Endothelial cell (in vitro differentiated cells): Measurements from ENCODE around the gene AFG3L2. TPM values are rescaled to one million over a fixed set of nuclear protein-coding genes. Genes with fewer than 3 reads are reported as not detected.

Source experiments
- DNase-seq: peaks from one replicate; pipeline ENCODE4 v3.0.0; 2021; ENCODE audit warnings: low spot score
- H3K27ac Mint-ChIP-seq: one replicate; pipeline ENCODE4 v1.8.0; 2021; ENCODE audit warnings: mixed read lengths, inconsistent platforms; ENCODE audit not compliant: unreplicated experiment
- H3K27me3 Mint-ChIP-seq: one replicate; pipeline ENCODE4 v1.8.0; 2021; ENCODE audit warnings: mild to moderate bottlenecking, moderate library complexity, mixed read lengths, inconsistent platforms; ENCODE audit not compliant: unreplicated experiment
- H3K36me3 Mint-ChIP-seq: one replicate; pipeline ENCODE4 v1.8.0; 2021; ENCODE audit warnings: mild to moderate bottlenecking, low read depth, mixed read lengths, inconsistent platforms; ENCODE audit not compliant: unreplicated experiment
- H3K4me1 Mint-ChIP-seq: one replicate; pipeline ENCODE4 v1.8.0; 2021; ENCODE audit warnings: mild to moderate bottlenecking, mixed read lengths, inconsistent platforms; ENCODE audit not compliant: unreplicated experiment
- H3K4me3 Mint-ChIP-seq: one replicate; pipeline ENCODE4 v1.8.0; 2021; ENCODE audit warnings: mild to moderate bottlenecking, mixed read lengths, inconsistent platforms; ENCODE audit not compliant: unreplicated experiment
- H3K9me3 Mint-ChIP-seq: one replicate; pipeline ENCODE4 v1.8.0; 2021; ENCODE audit warnings: mixed read lengths, inconsistent platforms; ENCODE audit not compliant: unreplicated experiment
- total RNA-seq: library from RNA; stranded (reverse); fragmentation: NEBNext Ultra II Directional; extraction: Animal tissue kit (Norgen Biotek cat#: 25700); gene quantifications from one replicate; pipeline ENCODE4 v1.2.1, GENCODE V29; 2021; ENCODE audit not compliant: unreplicated experiment
- TF ChIP-seq, protein P1 (sequence below): fragments of 200-600 bp; sonication (generic); IDR thresholded peaks from one replicate; pipeline ENCODE4 v1.5.0; 2021; ENCODE audit warnings: antibody characterized with exemption; ENCODE audit not compliant: unreplicated experiment

The AFG3L2 gene
- total RNA-seq, 1 donor from 2014 or later = 47.7 TPM

- Mint-ChIP-seq H3K4me3 (peak overlapping the region; percentile 14), H3K36me3 (peaks cover 51% of the 10 kb centered on the region), H3K27ac (no peak overlapping the region), H3K9me3 (no peaks in the 10 kb centered on the region), H3K27me3 (peaks cover 4% of the 10 kb centered on the region), H3K4me1 (peaks cover 5% of the 10 kb centered on the region)
- DNase-seq = no peak
- TF ChIP-seq, protein P1, sequence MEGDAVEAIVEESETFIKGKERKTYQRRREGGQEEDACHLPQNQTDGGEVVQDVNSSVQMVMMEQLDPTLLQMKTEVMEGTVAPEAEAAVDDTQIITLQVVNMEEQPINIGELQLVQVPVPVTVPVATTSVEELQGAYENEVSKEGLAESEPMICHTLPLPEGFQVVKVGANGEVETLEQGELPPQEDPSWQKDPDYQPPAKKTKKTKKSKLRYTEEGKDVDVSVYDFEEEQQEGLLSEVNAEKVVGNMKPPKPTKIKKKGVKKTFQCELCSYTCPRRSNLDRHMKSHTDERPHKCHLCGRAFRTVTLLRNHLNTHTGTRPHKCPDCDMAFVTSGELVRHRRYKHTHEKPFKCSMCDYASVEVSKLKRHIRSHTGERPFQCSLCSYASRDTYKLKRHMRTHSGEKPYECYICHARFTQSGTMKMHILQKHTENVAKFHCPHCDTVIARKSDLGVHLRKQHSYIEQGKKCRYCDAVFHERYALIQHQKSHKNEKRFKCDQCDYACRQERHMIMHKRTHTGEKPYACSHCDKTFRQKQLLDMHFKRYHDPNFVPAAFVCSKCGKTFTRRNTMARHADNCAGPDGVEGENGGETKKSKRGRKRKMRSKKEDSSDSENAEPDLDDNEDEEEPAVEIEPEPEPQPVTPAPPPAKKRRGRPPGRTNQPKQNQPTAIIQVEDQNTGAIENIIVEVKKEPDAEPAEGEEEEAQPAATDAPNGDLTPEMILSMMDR = no peak
Observed at GRCh38 chr18:12345491-12346239, 31.4 kb downstream of the AFG3L2 start.

DNA sequence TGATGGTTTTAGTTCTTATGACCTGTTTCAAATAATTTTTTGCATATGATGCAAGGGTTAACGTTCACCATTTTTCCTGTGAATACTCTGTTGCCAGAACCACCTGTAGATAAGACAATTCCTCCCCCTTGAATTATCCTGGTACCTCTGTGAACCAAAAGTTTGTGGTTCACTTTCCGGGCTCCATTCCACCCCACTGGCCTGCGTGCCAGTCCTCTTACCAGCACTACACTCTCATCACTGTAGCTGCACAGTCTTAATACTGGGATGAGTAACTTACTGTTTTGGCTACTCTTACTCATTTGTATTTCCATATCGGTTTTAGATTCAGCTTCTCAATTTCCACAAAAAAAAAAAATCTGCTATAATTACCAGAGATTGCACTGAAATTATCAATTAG, 34.4 kb downstream of the AFG3L2 start:
- Mint-ChIP-seq H3K4me3 (peak overlapping the region; percentile 10), H3K27ac (no peak overlapping the region), H3K4me1 (peaks cover 5% of the 10 kb centered on the region), H3K27me3 (peaks cover 4% of the 10 kb centered on the region), H3K9me3 (no peaks in the 10 kb centered on the region), H3K36me3 (peaks cover 47% of the 10 kb centered on the region)
- DNase-seq = no peak
- TF ChIP-seq, protein P1 = no peak

DNA sequence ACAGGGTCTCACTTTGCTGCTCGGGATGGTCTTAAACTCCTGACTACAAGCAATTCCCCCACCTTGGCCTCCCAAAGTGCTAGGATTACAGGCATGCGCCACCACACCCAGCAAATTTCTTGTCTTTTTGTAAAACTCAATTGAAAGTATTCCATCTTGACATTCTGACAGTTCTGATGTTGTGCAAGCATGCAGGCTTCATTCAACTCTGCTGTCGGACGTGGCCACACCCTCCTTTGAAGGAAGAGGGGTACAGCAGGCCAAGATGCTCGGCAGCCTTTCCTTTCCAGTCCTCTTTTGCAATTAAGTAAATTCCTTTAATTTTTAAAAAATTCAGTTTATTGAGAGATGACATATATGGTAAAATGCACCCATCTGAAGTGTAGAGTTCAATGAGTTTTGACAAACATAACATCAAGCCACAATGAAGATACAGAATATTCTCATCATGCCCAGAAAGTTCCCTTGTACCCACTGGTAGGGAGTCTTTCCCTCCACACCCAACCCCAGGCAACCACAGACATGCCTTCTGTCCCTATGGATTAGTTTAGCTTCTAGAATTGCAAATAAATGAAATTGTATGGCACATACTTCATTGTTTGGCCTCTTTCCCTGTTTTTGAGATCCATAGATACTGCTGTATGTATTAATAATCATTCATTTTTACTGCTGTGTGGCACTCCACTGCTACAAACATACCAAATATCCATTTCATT, 35.9 kb downstream of the AFG3L2 start:
- peaks cover 52% of the 10 kb centered on the region for H3K36me3 Mint-ChIP-seq
- H3K9me3 Mint-ChIP-seq = no peaks in the 10 kb centered on the region
- H3K27ac Mint-ChIP-seq = no peak overlapping the region
- TF ChIP-seq, protein P1 = no peak
- no peak for DNase-seq
- H3K4me1 Mint-ChIP-seq = peaks cover 11% of the 10 kb centered on the region
- peaks cover under 1% of the 10 kb centered on the region for H3K27me3 Mint-ChIP-seq
- H3K4me3 Mint-ChIP-seq = no peak overlapping the region

- Mint-ChIP-seq H3K27me3 (no peaks in the 10 kb centered on the region), H3K36me3 (peaks cover 50% of the 10 kb centered on the region), H3K27ac (no peak overlapping the region), H3K9me3 (no peaks in the 10 kb centered on the region), H3K4me1 (peaks cover 17% of the 10 kb centered on the region), H3K4me3 (no peak overlapping the region)
- TF ChIP-seq, protein P1 = no peak
- no peak for DNase-seq
Observed at GRCh38 chr18:12338382-12338781, 38.6 kb downstream of the AFG3L2 start.

GRCh38 chr18:12336887-12337286, 40.1 kb downstream of the AFG3L2 start:
- peaks cover 1% of the 10 kb centered on the region for H3K27me3 Mint-ChIP-seq
- H3K27ac Mint-ChIP-seq = no peak overlapping the region
- no peaks in the 10 kb centered on the region for H3K9me3 Mint-ChIP-seq
- DNase-seq = no peak
- TF ChIP-seq, protein P1 = no peak
- no peak overlapping the region for H3K4me3 Mint-ChIP-seq
- peaks cover 17% of the 10 kb centered on the region for H3K4me1 Mint-ChIP-seq
- peaks cover 40% of the 10 kb centered on the region for H3K36me3 Mint-ChIP-seq
